PC-3 (cell line): ENCODE measurements around the gene FAHD1.

Experiments used
- EZH2 ChIP-seq: fragments of 300-600 bp; sonication (generic); IDR thresholded peaks from one replicate; pipeline ENCODE4 v1.6.1; 2017; ENCODE audit warnings: antibody characterized with exemption, mild to moderate bottlenecking, low read length; ENCODE audit not compliant: unreplicated experiment
- TF ChIP-seq, protein P1 (sequence below): fragments of 300-600 bp; sonication (generic); conservative IDR thresholded peaks from 2 replicates; pipeline ENCODE4 v1.5.1; 2017; ENCODE audit warnings: antibody characterized with exemption, low read depth, mild to moderate bottlenecking, low read length

DNA sequence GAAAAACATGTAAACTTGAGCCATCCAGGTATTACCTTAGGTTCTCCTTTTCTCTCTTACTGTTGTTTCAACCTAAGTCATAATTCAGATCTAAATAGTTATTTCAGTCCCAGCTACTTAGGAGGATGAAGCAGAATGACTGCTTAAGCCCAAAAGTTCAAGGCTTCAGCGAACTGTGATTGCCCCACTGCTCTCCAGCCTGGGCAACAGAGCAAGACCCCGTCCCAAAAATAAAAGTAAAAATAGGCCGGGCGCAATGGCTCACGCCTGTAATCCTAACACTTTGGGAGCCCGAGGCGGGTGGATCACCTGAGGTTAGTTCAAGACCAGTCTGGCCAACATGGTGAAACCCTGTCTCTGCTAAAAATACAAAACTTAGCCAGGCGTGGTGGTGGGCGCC, 35.4 kb downstream of the FAHD1 start:
- TF ChIP-seq, protein P1, sequence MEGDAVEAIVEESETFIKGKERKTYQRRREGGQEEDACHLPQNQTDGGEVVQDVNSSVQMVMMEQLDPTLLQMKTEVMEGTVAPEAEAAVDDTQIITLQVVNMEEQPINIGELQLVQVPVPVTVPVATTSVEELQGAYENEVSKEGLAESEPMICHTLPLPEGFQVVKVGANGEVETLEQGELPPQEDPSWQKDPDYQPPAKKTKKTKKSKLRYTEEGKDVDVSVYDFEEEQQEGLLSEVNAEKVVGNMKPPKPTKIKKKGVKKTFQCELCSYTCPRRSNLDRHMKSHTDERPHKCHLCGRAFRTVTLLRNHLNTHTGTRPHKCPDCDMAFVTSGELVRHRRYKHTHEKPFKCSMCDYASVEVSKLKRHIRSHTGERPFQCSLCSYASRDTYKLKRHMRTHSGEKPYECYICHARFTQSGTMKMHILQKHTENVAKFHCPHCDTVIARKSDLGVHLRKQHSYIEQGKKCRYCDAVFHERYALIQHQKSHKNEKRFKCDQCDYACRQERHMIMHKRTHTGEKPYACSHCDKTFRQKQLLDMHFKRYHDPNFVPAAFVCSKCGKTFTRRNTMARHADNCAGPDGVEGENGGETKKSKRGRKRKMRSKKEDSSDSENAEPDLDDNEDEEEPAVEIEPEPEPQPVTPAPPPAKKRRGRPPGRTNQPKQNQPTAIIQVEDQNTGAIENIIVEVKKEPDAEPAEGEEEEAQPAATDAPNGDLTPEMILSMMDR, result no peak
- no peak for TF ChIP-seq EZH2
